Right atrium auricular region (tissue), 2 donors: ENCODE data around the gene NRXN3. TPM values are rescaled to one million over a fixed set of nuclear protein-coding genes. Genes with fewer than 3 reads are reported as not detected.

Experiments used
- DNase-seq: peaks from one replicate; pipeline ENCODE4 v3.0.0-alpha.2; 2019; ENCODE audit warnings: low spot score
- H3K27ac ChIP-seq, 2 donors: fragments of 200-600 bp; sonication (generic); 1 replicate in 1 of 2; 2 replicates in 1 of 2; pipeline ENCODE4 v1.5.1; 2016 to 2019
- H3K27me3 ChIP-seq, 2 donors: fragments of 200-600 bp; sonication (generic); one replicate each; pipeline versions ENCODE4 v1.5.1 to v1.6.0; 2017 to 2019
- H3K36me3 ChIP-seq: fragments of 200-600 bp; sonication (generic); one replicate; pipeline ENCODE4 v1.5.1; 2016
- H3K4me1 ChIP-seq, 2 donors: fragments of 200-600 bp; sonication (generic); one replicate each; pipeline versions ENCODE4 v1.5.1 to v1.6.0; 2017 to 2019
- H3K4me3 ChIP-seq, 2 donors: fragments of 200-600 bp; sonication (generic); 1 replicate in 1 of 2; 2 replicates in 1 of 2; pipeline ENCODE4 v1.5.1; 2017 to 2019; ENCODE audit warnings: mild to moderate bottlenecking in 1 of 2, moderate library complexity in 1 of 2
- H3K9me3 ChIP-seq, 2 donors: fragments of 200-600 bp; sonication (generic); one replicate each; pipeline ENCODE4 v1.5.1; 2019
- CTCF ChIP-seq, 2 donors: fragments of 200-600 bp; sonication (generic); IDR thresholded peaks; one replicate each; pipeline ENCODE4 v1.5.1; 2019; ENCODE audit warnings: antibody characterized with exemption in 2 of 2
- total RNA-seq, 2 donors: library from RNA; depleted of rRNA; stranded (reverse); fragments of >200 nt; gene quantifications; one replicate each; pipeline ENCODE4 v1.1.0, GENCODE V29; 2016

The NRXN3 gene
- total RNA-seq, 2 donors from 2014 or later: 2.0 to 2.3 TPM

GRCh38 chr14:79028281-79028680 is 858.1 kb downstream of the NRXN3 start:
- TF ChIP-seq CTCF (IDR thresholded peaks at IDR 0.05): no peak
- Histone ChIP-seq H3K27ac (no peak overlapping the region), H3K36me3 (no peaks in the 10 kb centered on the region), H3K27me3 (no peaks in the 10 kb centered on the region), H3K9me3 (peaks cover 0 to 15% of the 10 kb centered on the region in 2 donors), H3K4me1 (no peaks in the 10 kb centered on the region), H3K4me3 (no peak overlapping the region)
- no peak for DNase-seq

- H3K27ac ChIP-seq: no peak overlapping the region
- no peaks in the 10 kb centered on the region for H3K4me1 ChIP-seq
- no peaks in the 10 kb centered on the region for H3K27me3 ChIP-seq
- TF ChIP-seq CTCF (IDR thresholded peaks at IDR 0.05): no peak
- H3K4me3 ChIP-seq: no peak overlapping the region
- H3K9me3 ChIP-seq: peaks cover 0 to 3% of the 10 kb centered on the region in 2 donors
- DNase-seq: no peak
- H3K36me3 ChIP-seq: no peaks in the 10 kb centered on the region
Observed at GRCh38 chr14:79036441-79036840, 866.3 kb downstream of the NRXN3 start.

GRCh38 chr14:79037106-79037505 is 866.9 kb downstream of the NRXN3 start:
- no peaks in the 10 kb centered on the region for H3K27me3 ChIP-seq

GRCh38 chr14:79037593-79037992 is 867.4 kb downstream of the NRXN3 start:
- Histone ChIP-seq H3K4me1 (no peaks in the 10 kb centered on the region), H3K27me3 (no peaks in the 10 kb centered on the region), H3K4me3 (no peak overlapping the region), H3K36me3 (no peaks in the 10 kb centered on the region), H3K27ac (no peak overlapping the region), H3K9me3 (peaks cover 0 to 3% of the 10 kb centered on the region in 2 donors)
- DNase-seq: no peak
- TF ChIP-seq CTCF (IDR thresholded peaks at IDR 0.05): no peak

More at GRCh38 chr14:79037106-79037505, 866.9 kb downstream of the NRXN3 start:
- H3K4me1 ChIP-seq: no peaks in the 10 kb centered on the region
- H3K27ac ChIP-seq: no peak overlapping the region
- H3K4me3 ChIP-seq: no peak overlapping the region
- peaks cover 0 to 3% of the 10 kb centered on the region in 2 donors for H3K9me3 ChIP-seq
- DNase-seq: no peak
- H3K36me3 ChIP-seq: no peaks in the 10 kb centered on the region
- TF ChIP-seq CTCF (IDR thresholded peaks at IDR 0.05): no peak

- no peaks in the 10 kb centered on the region for H3K36me3 ChIP-seq
- peaks cover 0 to 3% of the 10 kb centered on the region in 2 donors for H3K9me3 ChIP-seq
- H3K27me3 ChIP-seq: no peaks in the 10 kb centered on the region
- no peak overlapping the region for H3K27ac ChIP-seq
- no peak overlapping the region for H3K4me3 ChIP-seq
- no peak for DNase-seq
- no peaks in the 10 kb centered on the region for H3K4me1 ChIP-seq
- TF ChIP-seq CTCF (IDR thresholded peaks at IDR 0.05): no peak
Observed at GRCh38 chr14:79040790-79041189, 870.6 kb downstream of the NRXN3 start.

- Histone ChIP-seq H3K4me1 (no peaks in the 10 kb centered on the region), H3K27me3 (no peaks in the 10 kb centered on the region), H3K27ac (no peak overlapping the region), H3K9me3 (peaks cover 0 to 3% of the 10 kb centered on the region in 2 donors), H3K4me3 (no peak overlapping the region), H3K36me3 (no peaks in the 10 kb centered on the region)
- DNase-seq: no peak
- TF ChIP-seq CTCF (IDR thresholded peaks at IDR 0.05): no peak
Observed at GRCh38 chr14:79043194-79043889, 873.2 kb downstream of the NRXN3 start.
